ENCODE results near the gene MYH8.

MYH8 gene

GRCh38 chr17:10421900-10422542, at the start of gene MYH8:
Gene MYH8, minus strand, starts transcription at chr17:10421950. Its CDS starts 1,723 bp downstream, at chr17:10420227.
- Mint-ChIP-seq H3K4me1 (ENCODE audit: low read depth) (no peaks in the 10 kb centered on the region), H3K36me3 (no peaks in the 10 kb centered on the region), H3K9me3 (ENCODE audit: low read depth) (no peaks in the 10 kb centered on the region), H3K27ac (no peak within 1 kb of the TSS), H3K27me3 (peaks cover 4% of the 10 kb centered on the region), H3K4me3 (no peak within 1 kb of the TSS)

DNA sequence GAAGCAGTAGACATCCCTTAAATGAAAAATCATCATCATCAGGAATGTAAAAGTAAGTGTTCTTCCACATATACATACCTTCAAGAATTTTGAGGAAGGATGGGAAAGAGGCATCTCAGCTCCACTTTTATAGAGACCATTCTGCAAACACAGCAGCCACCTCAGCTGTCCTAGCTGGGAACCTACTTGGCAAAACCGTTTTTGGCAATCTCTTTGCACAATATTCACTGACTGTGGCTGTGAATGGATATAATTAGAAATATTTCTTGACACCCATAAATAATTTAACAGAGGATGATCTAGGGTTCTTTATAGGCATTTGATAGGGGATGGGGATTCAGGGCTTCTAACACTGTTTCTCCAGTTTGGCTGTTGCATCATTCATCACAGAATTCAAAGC, 47.7 kb upstream of the MYH8 start, which contains the start of gene MYH4:
TSS of gene MYH4 (minus strand) at position 101 of the 400 bp plus-strand sequence. CDS start 2,814 bp downstream, outside the sequence.
- Mint-ChIP-seq H3K27ac (no peak within 1 kb of the TSS), H3K4me3 (no peak within 1 kb of the TSS), H3K4me1 (ENCODE audit: low read depth) (no peaks in the 10 kb centered on the region), H3K27me3 (peaks cover 3% of the 10 kb centered on the region), H3K36me3 (no peaks in the 10 kb centered on the region), H3K9me3 (ENCODE audit: low read depth) (no peaks in the 10 kb centered on the region)

- H3K27me3 Mint-ChIP-seq: peaks cover 13% of the 10 kb centered on the region
- H3K4me3 Mint-ChIP-seq: no peak overlapping the region
Observed at GRCh38 chr17:10463402-10463801, 41.7 kb upstream of the MYH8 start.

DNA sequence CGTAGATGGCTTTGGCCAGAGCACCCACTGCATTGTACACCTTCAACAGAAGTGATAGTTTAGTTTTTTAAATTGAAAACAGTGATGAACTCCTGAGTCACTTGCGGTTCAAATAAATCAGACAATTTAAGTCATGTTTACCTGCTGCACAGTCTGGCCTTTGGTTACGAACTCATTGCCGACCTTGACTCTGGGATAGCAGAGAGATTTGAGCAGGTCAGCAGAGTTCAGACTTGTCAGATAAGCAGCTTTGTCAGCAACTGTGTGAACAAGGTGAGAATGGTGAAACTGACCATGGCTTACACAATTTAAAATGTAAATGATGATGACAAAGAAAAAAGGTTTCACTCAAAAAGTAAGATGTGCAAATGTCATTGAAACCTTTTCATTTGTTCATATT, 38.3 kb upstream of the MYH8 start:
- H3K4me3 Mint-ChIP-seq: no peak overlapping the region
- no peak overlapping the region for H3K27ac Mint-ChIP-seq
- peaks cover 10% of the 10 kb centered on the region for H3K27me3 Mint-ChIP-seq

More at GRCh38 chr17:10463402-10463801, 41.7 kb upstream of the MYH8 start:
- no peaks in the 10 kb centered on the region for H3K4me1 Mint-ChIP-seq (ENCODE audit: low read depth)
- H3K36me3 Mint-ChIP-seq: no peaks in the 10 kb centered on the region
- H3K27ac Mint-ChIP-seq: no peak overlapping the region
- H3K9me3 Mint-ChIP-seq (ENCODE audit: low read depth): no peaks in the 10 kb centered on the region

DNA sequence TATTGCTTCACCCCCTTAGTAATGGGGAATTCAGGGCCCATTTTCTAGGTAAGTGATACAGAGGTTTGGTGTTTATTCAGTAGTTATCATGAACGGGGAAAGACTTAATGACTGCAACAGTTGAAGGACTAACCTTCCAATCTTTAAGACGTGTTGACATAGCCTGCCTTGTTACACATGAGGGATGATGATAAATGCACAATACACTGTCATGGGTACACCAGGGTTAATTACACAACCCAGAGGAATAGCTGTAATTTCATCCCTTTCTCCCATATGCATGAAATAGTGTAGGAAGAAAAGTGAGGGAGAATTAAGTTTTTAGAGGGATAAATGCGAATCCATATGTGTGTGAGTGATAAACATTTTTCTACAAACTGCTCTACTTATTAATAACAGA, 37.0 kb upstream of the MYH8 start:
- no peak overlapping the region for H3K27ac Mint-ChIP-seq
- H3K36me3 Mint-ChIP-seq: no peaks in the 10 kb centered on the region
- H3K9me3 Mint-ChIP-seq (ENCODE audit: low read depth): no peaks in the 10 kb centered on the region
- peaks cover 10% of the 10 kb centered on the region for H3K27me3 Mint-ChIP-seq
- no peak overlapping the region for H3K4me3 Mint-ChIP-seq
- H3K4me1 Mint-ChIP-seq (ENCODE audit: low read depth): no peaks in the 10 kb centered on the region

More for the DNA sequence above, 38.3 kb upstream of the MYH8 start:
- Mint-ChIP-seq H3K9me3 (ENCODE audit: low read depth) (no peaks in the 10 kb centered on the region), H3K36me3 (no peaks in the 10 kb centered on the region), H3K4me1 (ENCODE audit: low read depth) (no peaks in the 10 kb centered on the region)

DNA sequence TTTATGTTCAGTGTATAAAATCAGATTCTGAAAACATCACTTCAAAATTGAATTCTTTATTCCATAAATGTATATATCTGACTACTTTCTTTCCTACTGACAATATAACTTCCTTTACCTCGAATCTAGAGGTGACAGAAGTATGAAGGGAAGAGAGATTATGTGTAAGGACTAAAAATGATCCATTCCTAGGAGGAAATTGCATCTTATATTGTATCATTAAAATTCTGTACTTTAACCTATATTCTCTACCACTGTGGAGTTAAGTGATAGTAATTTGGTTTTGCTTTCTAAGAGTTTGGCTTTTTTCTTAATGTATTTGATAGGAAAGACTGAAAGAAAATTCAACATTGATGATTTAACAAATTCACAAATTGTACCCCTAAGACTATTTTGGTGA, 36.2 kb upstream of the MYH8 start:
- no peak overlapping the region for H3K4me3 Mint-ChIP-seq
- H3K27me3 Mint-ChIP-seq: peaks cover 10% of the 10 kb centered on the region
- no peaks in the 10 kb centered on the region for H3K36me3 Mint-ChIP-seq
- H3K4me1 Mint-ChIP-seq (ENCODE audit: low read depth): no peaks in the 10 kb centered on the region
- H3K9me3 Mint-ChIP-seq (ENCODE audit: low read depth): no peaks in the 10 kb centered on the region
- no peak overlapping the region for H3K27ac Mint-ChIP-seq

GRCh38 chr17:10447026-10447931, 25.5 kb upstream of the MYH8 start:
- no peaks in the 10 kb centered on the region for H3K4me1 Mint-ChIP-seq (ENCODE audit: low read depth)
- no peaks in the 10 kb centered on the region for H3K9me3 Mint-ChIP-seq (ENCODE audit: low read depth)
- no peak overlapping the region for H3K27ac Mint-ChIP-seq

DNA sequence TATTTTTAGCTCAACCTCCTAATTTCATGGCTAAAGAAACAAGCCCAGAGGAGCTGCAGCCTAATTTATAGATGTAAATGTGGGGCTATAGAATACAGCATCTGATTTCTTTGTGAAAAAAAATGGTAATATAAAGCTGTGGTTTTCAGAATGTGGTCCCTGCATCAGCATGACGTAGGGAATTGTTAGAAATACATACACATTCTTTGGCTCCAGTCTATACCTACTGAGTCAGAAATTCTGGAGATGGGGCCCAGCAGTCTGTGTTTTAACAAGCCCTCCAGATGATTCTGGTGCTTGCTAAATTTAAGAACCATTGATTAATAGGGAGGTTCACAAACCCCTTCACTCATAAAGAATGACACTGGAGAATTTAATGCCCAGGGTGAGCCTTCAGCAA, 18.1 kb upstream of the MYH8 start:
- no peaks in the 10 kb centered on the region for H3K36me3 Mint-ChIP-seq
- no peaks in the 10 kb centered on the region for H3K4me1 Mint-ChIP-seq (ENCODE audit: low read depth)
- no peak overlapping the region for H3K27ac Mint-ChIP-seq
- H3K27me3 Mint-ChIP-seq: peaks cover 27% of the 10 kb centered on the region
- no peak overlapping the region for H3K4me3 Mint-ChIP-seq
- H3K9me3 Mint-ChIP-seq (ENCODE audit: low read depth): no peaks in the 10 kb centered on the region

More at GRCh38 chr17:10447026-10447931, 25.5 kb upstream of the MYH8 start:
- no peaks in the 10 kb centered on the region for H3K36me3 Mint-ChIP-seq
- no peak overlapping the region for H3K4me3 Mint-ChIP-seq
- H3K27me3 Mint-ChIP-seq: peaks cover 7% of the 10 kb centered on the region

DNA sequence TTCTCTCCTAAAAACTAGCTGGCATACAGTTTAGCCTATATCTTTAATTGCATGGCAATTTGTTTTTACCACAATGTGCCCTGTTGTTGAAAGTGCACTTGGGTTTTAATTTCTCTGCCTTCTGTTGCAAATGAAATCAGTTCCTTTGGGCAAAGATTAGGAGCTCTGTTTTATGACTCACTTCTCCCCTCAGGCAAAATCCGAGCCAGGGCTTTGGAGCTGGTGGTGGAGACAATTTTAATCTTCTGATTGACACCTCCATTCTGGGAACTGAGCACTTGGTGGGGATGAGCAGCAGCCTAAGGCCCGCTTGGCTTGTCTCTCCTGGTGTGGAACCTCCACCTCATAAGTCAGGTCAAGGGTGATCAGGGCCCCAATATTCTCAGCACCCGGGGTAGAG, 13.3 kb upstream of the MYH8 start:
- H3K4me3 Mint-ChIP-seq: no peak overlapping the region
- H3K27ac Mint-ChIP-seq: no peak overlapping the region
- H3K4me1 Mint-ChIP-seq (ENCODE audit: low read depth): no peaks in the 10 kb centered on the region
- H3K36me3 Mint-ChIP-seq: no peaks in the 10 kb centered on the region
- peaks cover 13% of the 10 kb centered on the region for H3K9me3 Mint-ChIP-seq (ENCODE audit: low read depth)
- peaks cover 21% of the 10 kb centered on the region for H3K27me3 Mint-ChIP-seq

GRCh38 chr17:10429421-10430045, 7.8 kb upstream of the MYH8 start:
- Mint-ChIP-seq H3K4me3 (no peak overlapping the region), H3K9me3 (ENCODE audit: low read depth) (peaks cover 13% of the 10 kb centered on the region), H3K27ac (no peak overlapping the region), H3K4me1 (ENCODE audit: low read depth) (no peaks in the 10 kb centered on the region), H3K27me3 (peaks cover 8% of the 10 kb centered on the region), H3K36me3 (no peaks in the 10 kb centered on the region)

GRCh38 chr17:10428781-10429180, 7.0 kb upstream of the MYH8 start:
- H3K9me3 Mint-ChIP-seq (ENCODE audit: low read depth): peaks cover 13% of the 10 kb centered on the region
- no peaks in the 10 kb centered on the region for H3K36me3 Mint-ChIP-seq
- no peak overlapping the region for H3K27ac Mint-ChIP-seq
- no peak overlapping the region for H3K4me3 Mint-ChIP-seq
- H3K27me3 Mint-ChIP-seq: peaks cover 6% of the 10 kb centered on the region
- H3K4me1 Mint-ChIP-seq (ENCODE audit: low read depth): no peaks in the 10 kb centered on the region

DNA sequence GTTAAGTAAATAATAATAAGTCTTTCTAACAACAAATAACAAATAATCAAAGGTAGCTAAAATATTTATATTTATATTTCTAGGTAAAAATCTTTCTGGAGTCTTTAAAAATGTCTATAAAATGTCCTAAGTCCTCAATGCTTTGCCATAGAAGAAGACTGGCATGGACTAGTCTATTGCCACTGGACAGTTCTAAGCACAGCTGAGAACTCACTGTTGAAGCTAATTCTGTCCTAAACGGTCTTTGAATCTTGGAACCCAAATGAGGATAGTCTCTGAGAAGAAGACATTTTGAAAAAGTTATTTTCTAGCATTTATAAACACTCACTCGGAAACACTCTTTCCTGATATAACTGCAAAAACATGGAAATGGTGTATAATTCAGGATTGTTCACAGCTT, 539 bp downstream of the MYH8 start:
- H3K9me3 Mint-ChIP-seq (ENCODE audit: low read depth): no peaks in the 10 kb centered on the region
- H3K4me1 Mint-ChIP-seq (ENCODE audit: low read depth): no peaks in the 10 kb centered on the region
- no peak overlapping the region for H3K27ac Mint-ChIP-seq

DNA sequence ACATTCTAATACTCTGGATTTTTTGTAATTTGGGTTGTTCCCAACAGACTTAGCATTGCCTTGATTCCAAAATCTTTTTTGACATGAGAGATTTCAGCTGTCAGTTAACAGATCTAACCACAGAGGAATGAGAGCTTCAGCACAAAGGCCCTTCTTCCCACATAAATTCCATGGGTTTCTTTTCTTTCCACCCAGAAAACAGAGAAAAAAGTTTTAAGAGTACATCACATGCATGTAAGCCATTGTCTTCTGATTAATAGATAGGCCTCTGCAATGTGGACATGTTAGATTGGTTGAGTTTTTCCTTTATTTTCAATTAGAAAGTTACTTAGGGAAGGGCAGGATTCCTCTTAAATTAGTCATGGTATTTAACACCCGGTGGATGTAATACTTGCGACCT, 939 bp downstream of the MYH8 start:
- H3K4me1 Mint-ChIP-seq (ENCODE audit: low read depth): no peaks in the 10 kb centered on the region
- H3K9me3 Mint-ChIP-seq (ENCODE audit: low read depth): no peaks in the 10 kb centered on the region
- no peak overlapping the region for H3K27ac Mint-ChIP-seq
- H3K27me3 Mint-ChIP-seq: peaks cover 5% of the 10 kb centered on the region
- no peaks in the 10 kb centered on the region for H3K36me3 Mint-ChIP-seq
- no peak overlapping the region for H3K4me3 Mint-ChIP-seq

More for the DNA sequence above, 539 bp downstream of the MYH8 start:
- no peak overlapping the region for H3K4me3 Mint-ChIP-seq
- peaks cover 2% of the 10 kb centered on the region for H3K27me3 Mint-ChIP-seq
- no peaks in the 10 kb centered on the region for H3K36me3 Mint-ChIP-seq

GRCh38 chr17:10417431-10417830, 4.3 kb downstream of the MYH8 start:
- Mint-ChIP-seq H3K27ac (no peak overlapping the region), H3K4me3 (no peak overlapping the region), H3K9me3 (ENCODE audit: low read depth) (no peaks in the 10 kb centered on the region), H3K4me1 (ENCODE audit: low read depth) (no peaks in the 10 kb centered on the region), H3K27me3 (peaks cover 11% of the 10 kb centered on the region), H3K36me3 (no peaks in the 10 kb centered on the region)

GRCh38 chr17:10415161-10415560, 6.6 kb downstream of the MYH8 start:
- no peak overlapping the region for H3K27ac Mint-ChIP-seq

More at GRCh38 chr17:10415161-10415560, 6.6 kb downstream of the MYH8 start:
- Mint-ChIP-seq H3K4me1 (ENCODE audit: low read depth) (no peaks in the 10 kb centered on the region), H3K9me3 (ENCODE audit: low read depth) (no peaks in the 10 kb centered on the region), H3K4me3 (no peak overlapping the region), H3K27me3 (peaks cover 13% of the 10 kb centered on the region), H3K36me3 (no peaks in the 10 kb centered on the region)
